Stimulated activated CD8-positive, alpha-beta memory T cell treated with anti-CD3 and anti-CD28 coated beads, Interleukin-7, amount 100 ng/mL, for 24 hours (primary cell): ENCODE measurements around the gene OSBPL5.
"Not testable (repeated sequence)": the region's sequence is repeated elsewhere in the genome, so short reads cannot be mapped to it uniquely, and the experiment has no call there.

Experiments
- DNase-seq: peaks from one replicate; pipeline ENCODE4 v3.0.0-alpha.2; 2020; ENCODE audit warnings: low read depth

OSBPL5 gene

GRCh38 chr11:3120071-3120792, 44.9 kb downstream of the OSBPL5 start:
- no peak for DNase-seq

- no peak for DNase-seq
Measured at GRCh38 chr11:3119141-3119821, 45.8 kb downstream of the OSBPL5 start.

- DNase-seq, result no peak
Measured at GRCh38 chr11:3115321-3115720, 49.8 kb downstream of the OSBPL5 start.

GRCh38 chr11:3113661-3114060, 51.4 kb downstream of the OSBPL5 start:
- not testable (repeated sequence) for DNase-seq

- DNase-seq, result no peak
Measured at GRCh38 chr11:3111919-3112690, 53.0 kb downstream of the OSBPL5 start.

GRCh38 chr11:3111466-3111865, 53.6 kb downstream of the OSBPL5 start:
- DNase-seq, result no peak

GRCh38 chr11:3109921-3110706, 55.0 kb downstream of the OSBPL5 start:
- no peak for DNase-seq

GRCh38 chr11:3109434-3109833, 55.7 kb downstream of the OSBPL5 start:
- no peak for DNase-seq

- DNase-seq, result no peak
Measured at GRCh38 chr11:3108183-3108721, 56.9 kb downstream of the OSBPL5 start.

- no peak for DNase-seq
Measured at GRCh38 chr11:3107608-3108182, 57.4 kb downstream of the OSBPL5 start.

GRCh38 chr11:3106736-3107524, 58.2 kb downstream of the OSBPL5 start:
- DNase-seq, result no peak

GRCh38 chr11:3105791-3106735, 59.0 kb downstream of the OSBPL5 start:
- DNase-seq, result no peak

GRCh38 chr11:3104961-3105790, 59.9 kb downstream of the OSBPL5 start:
- DNase-seq, result no peak

GRCh38 chr11:3104051-3104714, 60.9 kb downstream of the OSBPL5 start:
- DNase-seq, result no peak

- no peak for DNase-seq
Measured at GRCh38 chr11:3103076-3103475, 62.0 kb downstream of the OSBPL5 start.

GRCh38 chr11:3102641-3102921, 62.5 kb downstream of the OSBPL5 start:
- DNase-seq, result no peak

GRCh38 chr11:3101921-3102640, 63.0 kb downstream of the OSBPL5 start:
- no peak for DNase-seq

- DNase-seq, result no peak
Measured at GRCh38 chr11:3099178-3099577, 65.9 kb downstream of the OSBPL5 start.
